ENCODE measurements around the gene APOE. TPM values are rescaled to one million over a fixed set of nuclear protein-coding genes. Genes with fewer than 3 reads are reported as not detected.

Gene APOE
- total and polyA plus RNA-seq, 12 donors, result 569 to 21,602 (median 8,894) TPM

DNA sequence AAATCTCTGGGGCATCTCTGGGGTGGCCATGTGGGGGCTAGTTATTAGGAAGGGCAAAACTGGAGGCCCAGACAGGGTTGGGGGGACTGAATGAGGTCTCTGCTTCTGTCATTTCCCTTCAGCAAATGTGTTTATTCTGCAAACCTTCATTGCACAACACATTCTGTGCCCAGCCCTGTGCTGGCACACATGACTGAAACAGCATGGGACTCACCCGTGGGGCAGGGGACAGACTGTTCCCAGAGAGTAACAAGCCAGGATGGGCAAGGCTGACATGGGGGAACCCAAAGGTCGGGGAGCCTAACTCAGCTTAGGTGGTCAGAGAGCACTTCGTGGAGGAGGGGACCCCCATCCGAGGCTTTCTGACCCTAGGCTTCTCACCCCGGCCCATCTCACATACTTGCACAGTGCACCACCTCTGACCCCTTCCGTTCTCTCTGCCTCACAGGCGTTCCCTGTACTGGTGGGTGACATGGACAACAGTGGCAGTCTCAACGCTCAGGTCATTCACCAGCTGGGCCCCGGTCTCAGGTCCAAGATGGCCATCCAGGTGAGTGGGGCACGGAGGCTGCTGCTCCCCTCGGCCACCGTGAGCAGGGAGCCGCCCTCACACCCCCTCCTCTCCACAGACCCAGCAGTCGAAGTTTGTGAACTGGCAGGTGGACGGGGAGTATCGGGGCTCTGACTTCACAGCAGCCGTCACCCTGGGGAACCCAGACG is 12.1 kb upstream of the APOE start:
- DNase-seq, result no peak
- Histone ChIP-seq H3K4me3 (no peak overlapping the region), H3K9me3 (replicated peaks in 1 of 3) (no peaks in the 10 kb centered on the region), H3K27me3 (no peaks in the 10 kb centered on the region), H3K27ac (peak overlapping the region in 3 of 5 donors; percentile 46 to 97 (median 73)), H3K36me3 (replicated peaks in 1 of 2) (peaks cover 0 to 51% of the 10 kb centered on the region in 2 donors), H3K4me1 (replicated peaks in 1 of 2) (peaks cover 25 to 32% of the 10 kb centered on the region in 2 donors)
- 80 to 84% (median 82%) methylated on average over 11 to 18 of the region's 18 CpGs for WGBS, 4 donors
- intact Hi-C loops (cut with DNase I), result no loop called here
- TF ChIP-seq, protein P1, sequence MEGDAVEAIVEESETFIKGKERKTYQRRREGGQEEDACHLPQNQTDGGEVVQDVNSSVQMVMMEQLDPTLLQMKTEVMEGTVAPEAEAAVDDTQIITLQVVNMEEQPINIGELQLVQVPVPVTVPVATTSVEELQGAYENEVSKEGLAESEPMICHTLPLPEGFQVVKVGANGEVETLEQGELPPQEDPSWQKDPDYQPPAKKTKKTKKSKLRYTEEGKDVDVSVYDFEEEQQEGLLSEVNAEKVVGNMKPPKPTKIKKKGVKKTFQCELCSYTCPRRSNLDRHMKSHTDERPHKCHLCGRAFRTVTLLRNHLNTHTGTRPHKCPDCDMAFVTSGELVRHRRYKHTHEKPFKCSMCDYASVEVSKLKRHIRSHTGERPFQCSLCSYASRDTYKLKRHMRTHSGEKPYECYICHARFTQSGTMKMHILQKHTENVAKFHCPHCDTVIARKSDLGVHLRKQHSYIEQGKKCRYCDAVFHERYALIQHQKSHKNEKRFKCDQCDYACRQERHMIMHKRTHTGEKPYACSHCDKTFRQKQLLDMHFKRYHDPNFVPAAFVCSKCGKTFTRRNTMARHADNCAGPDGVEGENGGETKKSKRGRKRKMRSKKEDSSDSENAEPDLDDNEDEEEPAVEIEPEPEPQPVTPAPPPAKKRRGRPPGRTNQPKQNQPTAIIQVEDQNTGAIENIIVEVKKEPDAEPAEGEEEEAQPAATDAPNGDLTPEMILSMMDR (IDR thresholded peaks at IDR 0.05), result no peak
- TF ChIP-seq POLR2A (IDR thresholded peaks at IDR 0.05), result no peak

DNA sequence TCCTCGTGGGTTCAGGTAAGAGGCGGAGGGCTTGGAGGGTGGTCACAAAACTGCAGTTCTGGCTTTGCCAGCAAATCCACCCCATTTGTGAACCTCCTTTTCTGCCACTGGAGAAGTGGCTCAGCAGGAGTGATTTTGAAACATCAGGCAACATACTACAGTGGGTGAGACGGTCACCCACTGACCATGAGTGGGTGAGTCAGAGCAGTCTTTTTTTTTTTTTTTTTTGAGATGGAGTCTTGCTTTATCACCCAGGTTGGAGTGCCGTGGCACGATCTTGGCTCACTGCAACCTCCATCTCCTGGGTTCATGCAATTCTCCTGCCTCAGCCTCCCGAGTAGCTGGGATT is 11.6 kb upstream of the APOE start:
- H3K4me3 ChIP-seq, result no peak overlapping the region
- H3K27me3 ChIP-seq, result no peaks in the 10 kb centered on the region
- no peak for TF ChIP-seq POLR2A (IDR thresholded peaks at IDR 0.05)
- TF ChIP-seq, protein P1 (IDR thresholded peaks at IDR 0.05), result no peak
- peak overlapping the region in 3 of 5 donors; percentile 46 to 97 (median 73) for H3K27ac ChIP-seq
- intact Hi-C loops (cut with DNase I), result no loop called here
- H3K9me3 ChIP-seq (replicated peaks in 1 of 3), result no peaks in the 10 kb centered on the region
- peaks cover 25 to 32% of the 10 kb centered on the region in 2 donors for H3K4me1 ChIP-seq (replicated peaks in 1 of 2)
- WGBS, 4 donors, result 58 to 81% (median 62%) methylated on average over 6 of the region's 6 CpGs
- peaks cover 0 to 51% of the 10 kb centered on the region in 2 donors for H3K36me3 ChIP-seq (replicated peaks in 1 of 2)
- DNase-seq, result no peak

DNA sequence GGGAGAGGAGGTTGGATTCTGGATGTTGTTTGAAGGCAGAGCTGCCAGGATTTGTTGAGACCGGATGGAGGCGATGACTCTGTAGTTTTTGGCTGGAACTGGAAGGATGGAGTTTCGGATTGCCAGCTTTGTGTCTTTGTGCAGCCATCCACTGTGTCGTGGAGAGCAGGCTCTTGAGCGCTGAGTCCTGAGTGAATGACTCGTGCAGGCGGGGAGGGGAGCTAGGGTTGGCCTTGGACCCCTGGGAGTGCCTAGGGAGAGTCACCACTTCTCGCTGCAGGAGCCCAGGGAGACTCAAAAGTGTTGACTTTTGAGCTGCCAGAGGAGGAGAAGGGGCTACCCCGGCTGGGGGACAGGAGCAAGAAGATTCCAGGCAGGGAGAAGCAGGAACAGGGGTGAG is 10.7 kb upstream of the APOE start:
- TF ChIP-seq, protein P1 (IDR thresholded peaks at IDR 0.05), result no peak
- TF ChIP-seq POLR2A (IDR thresholded peaks at IDR 0.05), result no peak
- H3K27me3 ChIP-seq, result no peaks in the 10 kb centered on the region
- H3K4me1 ChIP-seq (replicated peaks in 1 of 2), result peaks cover 20 to 27% of the 10 kb centered on the region in 2 donors
- H3K36me3 ChIP-seq (replicated peaks in 1 of 2), result peaks cover 0 to 51% of the 10 kb centered on the region in 2 donors
- H3K4me3 ChIP-seq, result no peak overlapping the region
- 43 to 57% (median 50%) methylated on average over 9 of the region's 9 CpGs for WGBS, 4 donors
- intact Hi-C loops (cut with DNase I), result no loop called here
- DNase-seq, result peak; percentile 68 to 86 (median 81)
- H3K9me3 ChIP-seq (replicated peaks in 1 of 3), result no peaks in the 10 kb centered on the region
- H3K27ac ChIP-seq, result peak overlapping the region in 4 of 5 donors; percentile 17 to 75 (median 56)

DNA sequence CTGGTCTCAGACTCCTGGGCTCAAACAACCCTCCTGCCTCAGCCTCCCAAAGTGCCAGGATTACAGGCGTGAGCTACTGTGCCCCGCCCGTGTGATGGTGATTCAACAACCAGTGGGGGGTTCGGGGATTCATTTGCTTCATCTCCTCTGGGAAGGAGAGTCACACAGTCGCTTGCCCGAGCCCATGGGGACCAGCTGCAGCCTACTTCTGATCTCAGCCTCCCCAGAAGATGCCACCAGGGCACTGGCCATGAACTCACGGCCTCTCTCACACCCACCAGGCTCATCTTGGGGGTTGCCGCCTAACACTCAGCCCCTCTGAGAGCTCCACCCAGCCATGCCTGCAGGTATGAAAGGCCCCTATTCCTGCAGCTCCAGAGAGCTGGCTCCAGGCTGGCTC is 7.8 kb upstream of the APOE start:
- TF ChIP-seq, protein P1 (IDR thresholded peaks at IDR 0.05), result no peak
- no peak for TF ChIP-seq POLR2A (IDR thresholded peaks at IDR 0.05)
- intact Hi-C loops (cut with DNase I), result no loop called here

More for the DNA sequence above, 7.8 kb upstream of the APOE start:
- Histone ChIP-seq H3K27me3 (no peaks in the 10 kb centered on the region), H3K27ac (no peak overlapping the region), H3K36me3 (replicated peaks in 1 of 2) (peaks cover 0 to 79% of the 10 kb centered on the region in 2 donors), H3K4me1 (replicated peaks in 1 of 2) (peaks cover 9 to 12% of the 10 kb centered on the region in 2 donors), H3K9me3 (replicated peaks in 1 of 3) (no peaks in the 10 kb centered on the region), H3K4me3 (no peak overlapping the region)
- no peak for DNase-seq
- WGBS, 4 donors, result 84 to 89% (median 86%) methylated on average over 5 to 8 of the region's 8 CpGs
